Pancreas (tissue), 10 donors: Measurements from ENCODE around the gene TOX2. TPM values are rescaled to one million over a fixed set of nuclear protein-coding genes. Genes with fewer than 3 reads are reported as not detected.

Experiments used
- ATAC-seq, 4 donors: fragments of 200-7000 bp; cut with Tn5 transposase; one replicate each; pipeline versions ENCODE4 v1.8.0 to v1.9.1; 2020; ENCODE audit warnings: mild to moderate bottlenecking in 4 of 4, moderate library complexity in 4 of 4
- DNase-seq, 6 donors: peaks; one replicate each; pipeline ENCODE4 v3.0.0-alpha.2; 2020
- FAIRE-seq: peaks from 2 replicates; lab custom pipeline; 2012; peaks lifted over from hg19 to GRCh38; lab: Jason Lieb, UNC
- H3K27ac ChIP-seq, 4 donors: fragments of 200-600 bp; sonication (generic); 1 replicate in 3 of 4; 2 replicates in 1 of 4; pipeline versions ENCODE4 v1.5.0 to v1.8.0; 2020
- H3K27me3 ChIP-seq, 4 donors: fragments of 200-600 bp; one replicate each; pipeline ENCODE4 v1.8.0; 2021
- H3K36me3 ChIP-seq, 3 donors: fragments of 200-600 bp; sonication (generic) in 1 of 3; one replicate each; pipeline versions ENCODE4 v1.5.0 to v1.8.0; 2020 to 2021
- H3K4me1 ChIP-seq, 3 donors: fragments of 200-600 bp; one replicate each; pipeline ENCODE4 v1.8.0; 2021
- H3K4me3 ChIP-seq, 4 donors: fragments of 200-600 bp; sonication (generic) in 2 of 4; one replicate each; pipeline versions ENCODE4 v1.5.0 to v1.8.0; 2020 to 2021
- H3K9me3 ChIP-seq, 4 donors: fragments of 200-600 bp; one replicate each; pipeline ENCODE4 v1.8.0; 2021
- CTCF ChIP-seq, 4 donors: fragments of 200-600 bp; sonication (generic) in 3 of 4; IDR thresholded peaks; one replicate each; pipeline versions ENCODE4 v1.5.0 to v1.8.0; 2021; ENCODE audit warnings: antibody characterized with exemption in 4 of 4
- WGBS, 2 donors: extraction: QIAGEN DNeasy Blood & Tissue Kit; methylation state at CpG; one replicate each; pipeline ENCODE4 v1.1.7; 2013; 5-methylcytosine and 5-hydroxymethylcytosine counted together
- intact Hi-C, 3 donors: fragments of 100-400 bp; cut with DNase I; formaldehyde crosslinking; loops; one replicate each; pipeline versions ENCODE4 v1.11.1 to v1.14.2; 2022
- polyA plus RNA-seq, 2 donors: library from polyadenylated mRNA; stranded (reverse); fragments of 200-250 nt; gene quantifications; one replicate each; pipeline ENCODE4 v1.2.3, GENCODE V29; 2013
- total RNA-seq, 6 donors: library from RNA; stranded (reverse); fragmentation: NEBNext Ultra II Directional in 4 of 6; extraction: Animal tissue kit (Norgen Biotek cat#: 25700) in 4 of 6; gene quantifications; one replicate each; pipeline versions ENCODE4 v1.2.1 to v1.2.4, GENCODE V29; 2021 to 2023
- donor health status: healthy with polysubstance abuse.
- donor health status: DM: no; HTN: no; CAD: no; lungs with moderate emphysema.
- donor health status: DM: no; HTN: no; CAD: no.
- donor health status: control.
- donor health status: control.
- donor health status: Bipolar disorder and iron deficiency.
- donor health status: DM: yes; HTN: yes; CAD: no.
- donor health status: DM: no; HTN: no; CAD: no.
- donor health status: DM: no; HTN: no; CAD: no.
- donor health status: DM: yes; HTN: yes; CAD: no.

TOX2 gene
- total and polyA plus RNA-seq, 8 donors = 0.24 to 2.3 (median 0.90) TPM

GRCh38 chr20:44081888-44082287 is 167.2 kb downstream of the TOX2 start:
- no peak for FAIRE-seq
- Histone ChIP-seq H3K9me3 (no peaks in the 10 kb centered on the region), H3K27ac (no peak overlapping the region), H3K27me3 (no peaks in the 10 kb centered on the region), H3K4me3 (no peak overlapping the region), H3K4me1 (no peaks in the 10 kb centered on the region), H3K36me3 (no peaks in the 10 kb centered on the region)
- DNase-seq = no peak
- no peak for TF ChIP-seq CTCF (IDR thresholded peaks at IDR 0.05)
- intact Hi-C loops = loop anchor here in 2 of 3 donors (5.0 to 10.0 kb wide), 4 partner anchors 330 to 637 kb away; no protein-coding TSS in a partner anchor
- WGBS, 2 donors = 54 to 65% methylated on average over 5 of the region's 5 CpGs
- no peak for ATAC-seq

GRCh38 chr20:44083220-44083933 is 168.7 kb downstream of the TOX2 start:
- Histone ChIP-seq H3K36me3 (no peaks in the 10 kb centered on the region), H3K4me1 (no peaks in the 10 kb centered on the region), H3K4me3 (no peak overlapping the region), H3K27ac (no peak overlapping the region), H3K9me3 (no peaks in the 10 kb centered on the region), H3K27me3 (no peaks in the 10 kb centered on the region)
- no peak for TF ChIP-seq CTCF (IDR thresholded peaks at IDR 0.05)
- 65 to 70% methylated on average over 10 of the region's 10 CpGs for WGBS, 2 donors
- intact Hi-C loops = loop anchor here in 2 of 3 donors (5.0 to 10.0 kb wide), 4 partner anchors 331 to 639 kb away; no protein-coding TSS in a partner anchor
- ATAC-seq (no peak), DNase-seq (no peak), FAIRE-seq (no peak)

- no peak overlapping the region for H3K4me3 ChIP-seq
- H3K27ac ChIP-seq = no peak overlapping the region
- ATAC-seq (no peak), DNase-seq (no peak), FAIRE-seq (no peak)
- intact Hi-C loops = loop anchor here in 2 of 3 donors (5.0 to 10.0 kb wide), 4 partner anchors 332 to 640 kb away; no protein-coding TSS in a partner anchor
- no peak for TF ChIP-seq CTCF (IDR thresholded peaks at IDR 0.05)
- H3K27me3 ChIP-seq = no peaks in the 10 kb centered on the region
- no peaks in the 10 kb centered on the region for H3K4me1 ChIP-seq
- no peaks in the 10 kb centered on the region for H3K36me3 ChIP-seq
- H3K9me3 ChIP-seq = no peaks in the 10 kb centered on the region
- WGBS, 2 donors = 51 to 53% methylated on average over 2 of the region's 2 CpGs
These were observed 169.8 kb downstream of the TOX2 start for GRCh38 chr20:44084439-44084838.

- H3K4me3 ChIP-seq = no peak overlapping the region
These were observed 170.2 kb downstream of the TOX2 start for GRCh38 chr20:44084891-44085290.

More at GRCh38 chr20:44084891-44085290, 170.2 kb downstream of the TOX2 start:
- 80 to 82% methylated on average over 7 of the region's 7 CpGs for WGBS, 2 donors
- intact Hi-C loops = loop anchor here in 2 of 3 donors (5.0 to 10.0 kb wide), 4 partner anchors 333 to 640 kb away; no protein-coding TSS in a partner anchor
- Histone ChIP-seq H3K27me3 (no peaks in the 10 kb centered on the region), H3K9me3 (no peaks in the 10 kb centered on the region), H3K36me3 (no peaks in the 10 kb centered on the region), H3K27ac (no peak overlapping the region), H3K4me1 (no peaks in the 10 kb centered on the region)
- no peak for FAIRE-seq
- no peak for DNase-seq
- ATAC-seq = no peak
- TF ChIP-seq CTCF (IDR thresholded peaks at IDR 0.05) = no peak
